DMS153 treated with DMSO at 0.1 percent for 48 hours (cell line): ENCODE results near the gene CAMKK2.
"Not testable (repeated sequence)": the region's sequence is repeated elsewhere in the genome, so short reads cannot be mapped to it uniquely, and the experiment has no call there.

Experiments
- DNase-seq: peaks from one replicate; lab custom pipeline; 2025; ENCODE audit not compliant: unreplicated experiment; lab: John Stamatoyannopoulos, UW

CAMKK2 gene

DNA sequence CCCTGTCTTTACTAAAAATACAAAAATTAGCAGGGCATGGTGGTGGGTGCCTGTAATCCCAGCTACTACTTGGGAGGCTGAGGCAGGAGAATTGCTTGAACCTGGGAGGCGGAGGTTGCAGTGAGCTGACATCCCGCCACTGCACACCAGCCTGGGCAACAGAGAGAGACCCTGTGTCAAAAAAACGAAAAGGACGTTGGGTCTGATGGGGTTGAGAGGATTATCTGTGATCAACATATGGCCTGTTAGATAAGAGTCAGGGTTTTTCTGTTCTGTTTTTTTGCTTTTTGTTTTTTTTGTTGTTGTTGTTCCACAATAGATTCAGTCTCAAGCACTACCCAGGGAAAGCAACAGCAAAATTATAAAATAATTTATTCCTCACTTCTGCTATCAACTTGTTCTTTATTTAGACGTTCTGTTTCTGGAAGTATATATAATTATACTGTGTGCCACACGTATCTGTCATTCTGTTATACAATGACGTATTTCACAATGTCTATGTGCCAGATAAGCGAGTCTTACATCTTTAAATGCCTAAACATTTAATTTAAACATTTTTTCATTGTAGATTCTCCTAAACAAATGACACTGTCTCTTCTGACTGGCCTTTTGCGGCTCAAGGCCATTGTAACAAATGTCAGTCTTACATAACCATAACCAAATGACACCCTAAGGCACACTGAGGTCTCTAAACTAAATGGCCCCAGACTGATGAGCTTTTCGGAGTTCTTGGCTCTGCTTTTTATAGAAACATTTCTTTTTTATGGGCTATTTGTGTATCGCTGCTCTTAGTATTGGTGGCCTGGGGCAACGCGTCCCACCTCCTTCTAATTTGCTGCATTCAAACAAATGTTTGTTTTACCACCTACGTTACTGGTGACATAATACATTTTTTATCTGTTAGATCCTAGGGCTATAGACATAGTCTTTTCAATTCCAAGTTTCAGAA lies 93.8 kb downstream of the CAMKK2 start:
- no peak for DNase-seq

DNA sequence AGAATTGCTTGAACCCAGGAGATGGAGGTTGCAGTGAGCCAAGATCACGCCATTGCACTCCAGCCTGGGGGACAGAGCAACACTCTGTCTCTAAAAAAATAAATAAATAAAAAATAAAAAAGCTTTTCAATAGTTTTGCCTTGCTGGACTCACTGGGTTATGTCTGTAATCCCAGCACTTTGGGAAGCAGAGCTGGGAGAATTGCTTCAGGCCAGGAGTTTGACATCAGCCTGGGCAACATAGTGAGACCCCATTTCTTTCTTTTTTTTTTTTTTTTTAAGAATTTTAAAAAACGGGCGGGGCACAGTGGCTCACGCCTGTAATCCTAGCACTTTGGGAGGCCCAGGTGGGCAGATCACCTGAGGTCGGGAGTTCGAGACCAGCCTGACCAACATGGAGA lies 95.4 kb downstream of the CAMKK2 start:
- DNase-seq = not testable (repeated sequence)

DNA sequence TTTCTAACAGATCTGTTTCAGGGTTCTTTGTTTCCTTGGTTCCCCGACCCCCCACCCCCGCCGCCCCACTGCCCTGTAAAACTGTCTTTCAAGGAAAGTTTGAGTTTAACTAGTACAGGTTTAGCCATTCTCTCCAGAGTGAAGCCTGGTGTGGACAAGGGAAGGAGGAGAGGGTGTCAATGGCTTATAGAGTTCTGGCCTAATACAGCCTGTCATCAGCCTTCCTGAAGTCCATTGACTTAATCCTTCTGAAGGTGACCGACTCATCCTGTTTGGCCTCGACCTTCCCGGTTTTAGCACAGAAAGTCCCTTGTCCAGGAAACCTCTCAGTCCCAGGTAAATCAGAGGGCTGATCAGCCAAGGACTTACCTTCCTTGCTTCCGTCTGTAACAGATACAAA lies 97.6 kb downstream of the CAMKK2 start:
- DNase-seq = no peak

DNA sequence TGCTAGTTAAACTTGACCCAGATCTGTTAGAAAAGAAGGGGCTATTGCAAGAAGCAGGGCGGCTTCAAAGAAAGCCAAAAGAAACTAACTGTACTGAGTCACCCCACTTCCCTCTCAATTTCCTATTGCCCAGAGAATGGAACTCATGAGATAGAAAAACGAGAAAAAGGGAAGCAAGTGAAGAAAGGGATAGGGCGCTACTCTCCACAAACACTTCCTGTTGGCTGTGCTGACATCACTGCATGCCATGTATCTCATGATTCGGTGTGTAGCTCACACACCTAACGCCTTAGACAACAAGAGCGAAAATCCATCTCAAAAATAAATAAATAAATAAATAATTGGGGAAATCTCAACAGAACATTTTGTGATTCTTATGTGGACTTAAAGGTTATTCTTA lies 99.6 kb downstream of the CAMKK2 start:
- DNase-seq = no peak

DNA sequence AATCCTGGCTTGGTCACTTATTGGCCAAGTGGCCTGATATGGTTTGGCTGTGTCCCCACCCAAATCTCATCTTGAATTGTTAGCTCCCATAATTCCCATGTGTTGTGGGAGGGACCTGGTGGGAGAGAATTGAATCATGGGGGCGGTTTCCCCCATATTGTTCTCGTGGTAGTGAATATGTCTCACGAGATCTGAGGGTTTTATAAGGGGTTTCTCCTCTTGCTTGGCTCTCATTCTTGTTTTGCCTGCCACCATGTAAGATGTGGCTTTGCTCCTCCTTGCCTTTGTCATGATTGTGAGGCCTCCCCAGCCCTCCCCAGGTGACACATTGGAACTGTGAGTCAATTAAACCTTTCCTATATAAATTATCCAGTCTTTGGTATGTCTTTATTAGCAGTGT lies 105.4 kb downstream of the CAMKK2 start:
- no peak for DNase-seq

DNA sequence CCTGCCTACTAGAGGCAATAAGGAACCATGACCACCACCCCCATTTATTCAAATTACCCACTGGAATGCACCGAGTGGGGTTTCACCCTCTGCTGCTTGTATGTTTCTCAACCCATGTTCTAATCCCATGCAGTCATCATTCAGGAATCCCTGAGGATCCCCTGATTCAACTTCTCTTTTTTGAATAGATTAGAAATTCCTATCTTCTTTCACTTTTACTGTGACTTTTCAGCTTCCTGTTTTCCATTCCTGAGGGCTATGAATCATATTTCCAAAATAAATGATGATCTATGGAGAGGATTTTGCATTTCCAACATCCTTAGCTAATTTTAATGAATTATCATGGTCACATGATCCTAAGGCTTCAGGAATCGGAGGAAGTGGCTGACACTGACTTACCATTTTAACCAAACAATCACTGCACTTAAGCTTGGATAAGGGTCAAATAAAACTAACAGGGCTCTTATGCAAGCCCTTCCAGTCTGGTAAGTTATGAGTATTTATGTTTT lies 105.9 kb downstream of the CAMKK2 start:
- no peak for DNase-seq

DNA sequence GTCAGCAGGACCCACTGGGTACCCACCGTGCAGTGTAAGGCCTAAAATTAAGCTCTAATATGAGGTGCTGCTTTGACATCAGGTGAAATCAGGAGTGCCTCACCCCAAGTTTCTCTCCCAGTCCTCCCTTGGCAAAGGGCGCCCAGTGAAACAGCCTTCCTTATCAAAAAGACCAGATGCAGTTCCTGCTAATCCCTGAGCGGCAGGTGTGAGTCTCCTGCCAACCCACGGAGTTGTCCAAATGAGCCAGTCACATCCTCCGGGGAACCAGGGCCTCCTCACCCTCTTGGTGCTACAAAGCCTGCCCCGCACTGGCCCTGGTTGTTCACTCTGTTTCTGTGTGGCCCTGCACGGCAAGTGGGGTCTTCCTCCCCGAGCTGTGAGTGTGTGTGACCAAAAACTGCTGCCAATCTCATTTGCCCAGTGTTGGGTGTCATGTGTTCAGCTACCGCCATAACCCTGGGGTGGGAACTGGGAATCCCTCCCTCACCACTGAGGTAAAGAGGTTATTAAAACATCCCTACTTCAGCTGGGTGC lies 106.8 kb downstream of the CAMKK2 start:
- no peak for DNase-seq

DNA sequence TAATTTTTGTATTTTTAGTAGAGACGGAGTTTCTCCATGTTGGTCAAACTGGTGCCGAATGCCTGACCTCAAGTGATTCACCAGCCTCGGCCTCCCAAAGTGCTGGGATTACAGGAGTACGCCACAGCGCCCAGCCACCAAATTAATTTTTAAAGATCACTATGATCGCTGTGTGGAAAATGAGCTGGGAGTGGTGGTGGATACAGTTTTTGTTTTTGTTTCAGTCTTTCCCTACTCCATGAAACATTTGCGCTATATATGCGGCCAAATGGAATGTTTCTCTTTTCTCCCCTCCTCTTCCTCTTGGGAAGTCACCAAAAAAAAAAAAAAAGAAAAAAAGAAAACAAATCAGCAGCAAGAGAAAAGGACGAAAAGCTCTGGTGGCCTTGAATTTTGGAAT lies 107.4 kb downstream of the CAMKK2 start:
- no peak for DNase-seq

DNA sequence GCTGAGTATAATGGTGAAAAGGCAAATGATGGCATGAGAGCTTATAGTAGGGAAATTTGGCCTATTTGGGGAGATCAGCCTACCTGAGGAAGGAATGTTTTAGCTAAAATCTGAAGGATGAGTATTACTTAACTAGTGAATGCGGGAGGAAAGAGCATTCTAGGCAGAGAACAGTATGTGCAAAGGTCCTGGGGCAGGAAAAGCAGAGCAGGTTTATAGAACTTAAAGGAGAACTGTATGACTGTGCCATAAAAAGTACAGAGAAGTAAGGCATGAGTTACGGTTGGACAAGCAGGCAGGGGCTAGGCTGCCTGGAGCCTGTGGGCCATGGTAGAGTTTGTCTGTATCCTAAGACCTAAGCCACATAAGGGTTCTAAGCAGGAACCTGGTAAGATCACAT lies 108.3 kb downstream of the CAMKK2 start:
- DNase-seq = no peak
